ENCODE measurements around the gene PNPLA2. TPM values are rescaled to one million over a fixed set of nuclear protein-coding genes. Genes with fewer than 3 reads are reported as not detected.

PNPLA2 gene
- total RNA-seq, 3 donors from 2014 or later (not counting 1 experiment from before 2014, with no cell fraction given): 184 to 218 (median 201) TPM

GRCh38 chr11:773830-774229, 44.9 kb upstream of the PNPLA2 start:
- H3K4me1 ChIP-seq (ENCODE audit: control insufficient read depth, insufficient read depth, low read length): peaks cover 28% of the 10 kb centered on the region
- no peak overlapping the region for H3K4me3 ChIP-seq (ENCODE audit: low read length)
- peaks cover 11% of the 10 kb centered on the region for H3K36me3 ChIP-seq (ENCODE audit: control insufficient read depth, insufficient read depth, low read length)
- 95% methylated on average over 9 of the region's 9 CpGs for WGBS (ENCODE audit: insufficient coverage)
- no peak for ATAC-seq
- H3K9me3 ChIP-seq (ENCODE audit: control insufficient read depth, insufficient read depth, low read length): no peaks in the 10 kb centered on the region
- Mint-ChIP-seq H3K27ac (no peak overlapping the region), H3K9me3 (no peaks in the 10 kb centered on the region), H3K4me1 (peaks cover 0 to 13% of the 10 kb centered on the region in 2 donors), H3K4me3 (no peak overlapping the region), H3K36me3 (no peaks in the 10 kb centered on the region), H3K27me3 (ENCODE audit: low read depth in 2 of 2) (no peaks in the 10 kb centered on the region)
- DNase-seq: no peak
- no peak overlapping the region for H3K27ac ChIP-seq (ENCODE audit: low read length)
- TF ChIP-seq CTCF (IDR thresholded peaks at IDR 0.05): no peak
- no peaks in the 10 kb centered on the region for H3K27me3 ChIP-seq (ENCODE audit: control insufficient read depth, insufficient read depth, low read length)
- intact Hi-C loops (cut with micrococcal nuclease): no loop called here

- peak overlapping the region; percentile 56 for H3K4me3 Mint-ChIP-seq
- Histone ChIP-seq H3K4me3 (ENCODE audit: low read length) (no peak overlapping the region), H3K4me1 (ENCODE audit: control insufficient read depth, insufficient read depth, low read length) (peaks cover 34% of the 10 kb centered on the region), H3K27me3 (ENCODE audit: control insufficient read depth, insufficient read depth, low read length) (no peaks in the 10 kb centered on the region), H3K9me3 (ENCODE audit: control insufficient read depth, insufficient read depth, low read length) (no peaks in the 10 kb centered on the region), H3K27ac (ENCODE audit: low read length) (no peak overlapping the region), H3K36me3 (ENCODE audit: control insufficient read depth, insufficient read depth, low read length) (peaks cover 14% of the 10 kb centered on the region)
- WGBS (ENCODE audit: insufficient coverage): 87% methylated on average over 19 of the region's 20 CpGs
- H3K9me3 Mint-ChIP-seq: no peaks in the 10 kb centered on the region
- DNase-seq (no peak), ATAC-seq (no peak)
- H3K4me1 Mint-ChIP-seq: peaks cover 0 to 13% of the 10 kb centered on the region in 2 donors
- no peaks in the 10 kb centered on the region for H3K27me3 Mint-ChIP-seq (ENCODE audit: low read depth in 2 of 2)
- no peak for TF ChIP-seq CTCF (IDR thresholded peaks at IDR 0.05)
- intact Hi-C loops (cut with micrococcal nuclease): no loop called here
- no peak overlapping the region for H3K27ac Mint-ChIP-seq
- no peaks in the 10 kb centered on the region for H3K36me3 Mint-ChIP-seq
These were observed 43.7 kb upstream of the PNPLA2 start for GRCh38 chr11:774873-775592.

- no peaks in the 10 kb centered on the region for H3K9me3 ChIP-seq (ENCODE audit: control insufficient read depth, insufficient read depth, low read length)
- H3K27ac Mint-ChIP-seq: peak overlapping the region in 1 of 2 donors; percentile 75
- H3K27ac ChIP-seq (ENCODE audit: low read length): no peak overlapping the region
- no peak for DNase-seq
- H3K4me3 ChIP-seq (ENCODE audit: low read length): peak overlapping the region; percentile 56
- no peak for TF ChIP-seq CTCF (IDR thresholded peaks at IDR 0.05)
- H3K4me1 ChIP-seq (ENCODE audit: control insufficient read depth, insufficient read depth, low read length): peaks cover 34% of the 10 kb centered on the region
- H3K36me3 Mint-ChIP-seq: no peaks in the 10 kb centered on the region
- no peaks in the 10 kb centered on the region for H3K9me3 Mint-ChIP-seq
- intact Hi-C loops (cut with micrococcal nuclease): no loop called here
- no peaks in the 10 kb centered on the region for H3K27me3 Mint-ChIP-seq (ENCODE audit: low read depth in 2 of 2)
- no peak for ATAC-seq
- 56% methylated on average over 11 of the region's 11 CpGs for WGBS (ENCODE audit: insufficient coverage)
- H3K36me3 ChIP-seq (ENCODE audit: control insufficient read depth, insufficient read depth, low read length): peaks cover 8% of the 10 kb centered on the region
- peaks cover 0 to 13% of the 10 kb centered on the region in 2 donors for H3K4me1 Mint-ChIP-seq
- H3K27me3 ChIP-seq (ENCODE audit: control insufficient read depth, insufficient read depth, low read length): no peaks in the 10 kb centered on the region
- H3K4me3 Mint-ChIP-seq: peak overlapping the region; percentile 73
These were observed 42.5 kb upstream of the PNPLA2 start for GRCh38 chr11:776263-776560.
